Subcutaneous adipose tissue (tissue), 4 donors: ENCODE measurements around the gene ZNF487. TPM values are rescaled to one million over a fixed set of nuclear protein-coding genes. Genes with fewer than 3 reads are reported as not detected.

Experiments
- total RNA-seq, 4 donors: library from RNA; depleted of rRNA; stranded (reverse); fragments of >200 nt; gene quantifications; one replicate each; pipeline ENCODE4 v1.1.0, GENCODE V29; 2016
- TF ChIP-seq, protein P1 (sequence below): fragments of 450-650 bp; IDR thresholded peaks from one replicate; pipeline ENCODE4 v1.5.1; 2016; ENCODE audit warnings: low read depth, mild to moderate bottlenecking, control low read depth, antibody characterized with exemption, moderate library complexity

ZNF487 gene
- 10 to 100 TPM in 1 of 4 donors, 1 to 10 TPM in 3; 3.9 to 10.9 (median 7.9) TPM for total RNA-seq

DNA sequence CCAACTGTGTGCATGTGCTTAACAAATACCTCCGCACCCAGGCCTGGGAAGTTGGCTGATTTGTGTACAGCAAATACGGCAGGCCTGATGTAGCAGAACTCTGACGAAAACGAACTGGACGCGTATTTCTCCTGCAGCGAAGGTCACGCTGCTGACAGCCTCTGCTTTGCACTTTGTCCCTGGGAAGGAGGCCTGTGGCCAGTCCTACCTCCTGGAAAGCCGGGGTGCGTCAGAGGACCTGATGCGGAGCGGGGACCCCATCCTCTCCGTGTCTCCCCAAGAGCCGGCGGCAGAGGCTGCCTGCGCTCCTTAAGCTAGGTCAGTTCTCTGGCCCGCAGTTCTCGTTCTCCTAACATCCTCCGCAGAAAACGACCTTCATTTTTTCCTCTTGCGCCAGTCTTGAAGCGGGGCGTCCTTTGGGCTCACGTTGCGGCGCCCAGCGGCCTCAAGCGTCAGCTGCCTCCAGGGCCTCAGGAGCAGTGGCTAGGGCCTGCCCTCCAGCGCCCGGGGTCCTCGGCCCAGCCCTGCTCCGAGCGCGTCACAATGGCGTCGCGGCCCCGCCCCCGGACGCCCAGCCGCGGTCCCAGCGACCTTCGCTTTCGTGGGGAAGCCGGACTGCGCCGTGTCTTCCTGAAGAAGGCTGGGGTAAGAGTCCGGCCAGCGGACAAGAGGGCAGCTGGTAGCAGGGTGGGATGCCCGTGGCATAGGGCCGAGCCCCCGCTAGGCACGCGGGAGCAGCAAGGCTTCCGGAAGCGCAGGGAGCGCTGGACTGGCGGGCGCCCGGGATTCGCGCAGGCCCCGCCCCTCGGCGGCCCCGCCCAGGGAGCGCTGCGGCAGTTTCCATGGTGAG, at the start of gene ZNF487:
Gene ZNF487 (plus strand): TSS at position 821 of the 850 bp plus-strand sequence. CDS start 38,703 bp downstream, outside the sequence.
- TF ChIP-seq, protein P1, sequence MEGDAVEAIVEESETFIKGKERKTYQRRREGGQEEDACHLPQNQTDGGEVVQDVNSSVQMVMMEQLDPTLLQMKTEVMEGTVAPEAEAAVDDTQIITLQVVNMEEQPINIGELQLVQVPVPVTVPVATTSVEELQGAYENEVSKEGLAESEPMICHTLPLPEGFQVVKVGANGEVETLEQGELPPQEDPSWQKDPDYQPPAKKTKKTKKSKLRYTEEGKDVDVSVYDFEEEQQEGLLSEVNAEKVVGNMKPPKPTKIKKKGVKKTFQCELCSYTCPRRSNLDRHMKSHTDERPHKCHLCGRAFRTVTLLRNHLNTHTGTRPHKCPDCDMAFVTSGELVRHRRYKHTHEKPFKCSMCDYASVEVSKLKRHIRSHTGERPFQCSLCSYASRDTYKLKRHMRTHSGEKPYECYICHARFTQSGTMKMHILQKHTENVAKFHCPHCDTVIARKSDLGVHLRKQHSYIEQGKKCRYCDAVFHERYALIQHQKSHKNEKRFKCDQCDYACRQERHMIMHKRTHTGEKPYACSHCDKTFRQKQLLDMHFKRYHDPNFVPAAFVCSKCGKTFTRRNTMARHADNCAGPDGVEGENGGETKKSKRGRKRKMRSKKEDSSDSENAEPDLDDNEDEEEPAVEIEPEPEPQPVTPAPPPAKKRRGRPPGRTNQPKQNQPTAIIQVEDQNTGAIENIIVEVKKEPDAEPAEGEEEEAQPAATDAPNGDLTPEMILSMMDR: no peak

DNA sequence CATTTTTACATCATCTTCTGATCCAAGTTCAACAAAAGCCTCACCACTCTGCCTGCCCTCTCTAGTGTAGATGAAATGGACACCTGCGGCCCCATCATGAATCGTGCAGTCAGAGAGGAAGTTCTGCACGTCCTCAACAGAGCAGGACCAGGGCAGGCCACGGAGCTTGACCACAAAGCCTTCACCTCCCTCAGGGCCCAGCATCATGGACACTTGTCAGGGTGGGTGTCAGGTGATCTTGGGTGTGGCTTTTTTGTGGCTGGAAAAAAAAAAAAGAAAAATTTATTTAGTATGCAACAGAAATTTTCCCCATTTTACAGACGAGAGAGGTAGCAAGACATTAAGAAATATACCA, 49.3 kb upstream of the ZNF487 start:
- TF ChIP-seq, protein P1: no peak

- TF ChIP-seq, protein P1: no peak
Measured at GRCh38 chr10:43389867-43390266, 47.0 kb upstream of the ZNF487 start.

- TF ChIP-seq, protein P1: no peak
Measured at GRCh38 chr10:43390333-43390732, 46.6 kb upstream of the ZNF487 start.

DNA sequence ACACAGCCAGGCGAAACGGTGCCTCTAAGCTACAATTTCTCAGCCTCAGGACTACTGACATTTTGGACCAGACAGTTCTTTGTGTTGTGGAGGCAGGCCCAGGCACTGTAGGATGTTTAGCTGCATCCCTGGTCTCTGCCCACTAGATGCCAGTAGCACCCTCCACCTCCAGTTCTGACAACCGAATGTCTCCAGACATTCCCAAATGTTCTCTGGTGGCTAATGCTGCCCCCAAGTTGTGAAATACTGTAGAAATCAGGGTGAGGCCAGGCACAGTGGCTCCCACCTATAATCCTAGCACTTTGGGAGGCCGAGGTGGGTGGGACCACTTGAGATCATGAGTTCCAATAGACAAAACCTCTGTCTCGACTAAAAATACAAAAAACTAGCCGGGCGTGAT, 46.2 kb upstream of the ZNF487 start:
- TF ChIP-seq, protein P1: no peak

- TF ChIP-seq, protein P1: no peak
Measured at GRCh38 chr10:43391496-43391895, 45.4 kb upstream of the ZNF487 start.

DNA sequence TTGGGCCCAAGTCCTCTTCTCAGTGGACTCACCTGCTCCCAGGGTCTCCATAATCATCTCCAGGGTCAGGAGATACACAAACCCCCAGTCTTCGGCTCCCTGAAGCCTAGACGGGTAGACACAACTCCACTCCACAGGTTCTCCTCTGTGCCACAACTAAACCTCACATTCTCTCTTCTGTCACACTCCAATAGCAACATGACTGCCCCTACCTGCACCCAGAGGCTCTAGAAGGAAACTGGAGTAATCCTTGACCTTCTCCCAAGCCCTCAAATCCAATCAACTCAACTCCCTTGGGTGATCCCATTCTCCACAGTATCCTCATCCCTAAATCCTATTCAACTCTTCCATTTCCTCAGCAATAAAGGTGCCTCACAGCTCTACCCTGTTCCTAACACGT, 44.2 kb upstream of the ZNF487 start:
- TF ChIP-seq, protein P1: no peak
